ENCODE results near the gene DOK6.

GRCh38 chr18:69388222-69388621 is 12.5 kb upstream of the DOK6 start:
- TF ChIP-seq CTCF (conservative IDR thresholded peaks at IDR 0.05), result no peak
- TF ChIP-seq ZFX (IDR thresholded peaks at IDR 0.05), result no peak
